HG03571 (cell line): ENCODE measurements around the gene GPX2.
A peak's percentile ranks its signal among the peaks of the same experiment; 100 is the strongest.

Source experiments
- ATAC-seq: cut with Tn5 transposase; IDR thresholded peaks from one replicate; pipeline ENCODE4 v1.9.1; 2021; ENCODE audit not compliant: unreplicated experiment

Gene GPX2

GRCh38 chr14:64942531-64943111 lies at the start of gene GPX2:
TSS of gene GPX2 (minus strand) at chr14:64942745. CDS start at chr14:64942726, 19 bp downstream.
- ATAC-seq: no peak

- ATAC-seq: no peak
Observed at GRCh38 chr14:64990939-64991338, 48.4 kb upstream of the GPX2 start.

- ATAC-seq: no peak
Observed at GRCh38 chr14:64990296-64990695, 47.8 kb upstream of the GPX2 start.

GRCh38 chr14:64987438-64987767 lies 44.9 kb upstream of the GPX2 start:
- ATAC-seq: no peak

- ATAC-seq: peak; percentile 94
Observed at GRCh38 chr14:64986648-64987437, 44.3 kb upstream of the GPX2 start, which contains the start of gene FNTB. TSS of gene FNTB (plus strand) at chr14:64986895. CDS start at chr14:64986954, 59 bp downstream.

GRCh38 chr14:64983439-64984310 lies 41.1 kb upstream of the GPX2 start:
- ATAC-seq: no peak

GRCh38 chr14:64979336-64980074 lies 37.0 kb upstream of the GPX2 start:
- ATAC-seq: no peak

GRCh38 chr14:64974563-64974962 lies 32.0 kb upstream of the GPX2 start:
- ATAC-seq: no peak

GRCh38 chr14:64973826-64974225 lies 31.3 kb upstream of the GPX2 start:
- no peak for ATAC-seq

GRCh38 chr14:64973026-64973442 lies 30.5 kb upstream of the GPX2 start:
- ATAC-seq: no peak

- no peak for ATAC-seq
Observed at GRCh38 chr14:64971943-64972791, 29.6 kb upstream of the GPX2 start, which contains the start of gene RAB15. TSS of gene RAB15 (minus strand) at chr14:64972336. CDS start at chr14:64972076, 260 bp downstream.

- no peak for ATAC-seq
Observed at GRCh38 chr14:64971491-64971942, 29.0 kb upstream of the GPX2 start.

GRCh38 chr14:64970776-64971477 lies 28.4 kb upstream of the GPX2 start:
- no peak for ATAC-seq

GRCh38 chr14:64970041-64970440 lies 27.5 kb upstream of the GPX2 start:
- ATAC-seq: no peak

- no peak for ATAC-seq
Observed at GRCh38 chr14:64968651-64969050, 26.1 kb upstream of the GPX2 start.

- ATAC-seq: no peak
Observed at GRCh38 chr14:64968167-64968566, 25.6 kb upstream of the GPX2 start.

GRCh38 chr14:64966976-64967375 lies 24.4 kb upstream of the GPX2 start:
- ATAC-seq: no peak

GRCh38 chr14:64965356-64966000 lies 22.9 kb upstream of the GPX2 start:
- ATAC-seq: no peak

- ATAC-seq: no peak
Observed at GRCh38 chr14:64963611-64964010, 21.1 kb upstream of the GPX2 start.
